Thyroid gland (tissue), 4 donors: ENCODE results near the gene AMN1. TPM values are rescaled to one million over a fixed set of nuclear protein-coding genes. Genes with fewer than 3 reads are reported as not detected.
"Not testable (repeated sequence)": the region's sequence is repeated elsewhere in the genome, so short reads cannot be mapped to it uniquely, and the experiment has no call there.

ENCODE experiments used
- DNase-seq, 2 donors: peaks; one replicate each; pipeline ENCODE4 v3.0.0-alpha.2; 2019
- H3K27ac ChIP-seq, 3 donors: fragments of 200-600 bp; sonication (generic); 1 replicate in 2 of 3; 2 replicates in 1 of 3; pipeline ENCODE4 v1.5.1; 2016 to 2019; ENCODE audit warnings: mild to moderate bottlenecking in 1 of 3, moderate library complexity in 1 of 3
- H3K27me3 ChIP-seq: fragments of 200-600 bp; sonication (generic); one replicate; pipeline ENCODE4 v1.5.1; 2019
- H3K36me3 ChIP-seq, 2 donors: fragments of 200-600 bp; sonication (generic); one replicate each; pipeline ENCODE4 v1.5.1; 2016 to 2019
- H3K4me1 ChIP-seq, 2 donors: fragments of 200-600 bp; sonication (generic); one replicate each; pipeline ENCODE4 v1.5.1; 2017 to 2019
- H3K4me3 ChIP-seq, 3 donors: fragments of 200-600 bp; sonication (generic); replicated peaks in 1 of 3; 1 replicate in 2 of 3; 2 replicates in 1 of 3; pipeline ENCODE4 v1.5.1; 2016; ENCODE audit warnings: mild to moderate bottlenecking in 1 of 3
- H3K9me3 ChIP-seq: fragments of 200-600 bp; sonication (generic); one replicate; pipeline ENCODE4 v1.5.1; 2017
- CTCF ChIP-seq, 6 experiments: fragments of 200-600 bp in 3 of 6; fragments of 450-650 bp in 3 of 6; sonication (generic) in 3 of 6; IDR thresholded peaks; one replicate each; pipeline ENCODE4 v1.5.1; 2016 to 2019; ENCODE audit warnings: antibody characterized with exemption in 6 of 6, mild to moderate bottlenecking in 2 of 6, inconsistent platforms in 1 of 6, moderate library complexity in 1 of 6
- POLR2A ChIP-seq, 2 donors: fragments of 450-650 bp; IDR thresholded peaks; one replicate each; pipeline ENCODE4 v1.6.1; 2017; ENCODE audit warnings: antibody characterized with exemption in 2 of 2, mild to moderate bottlenecking in 2 of 2, moderate library complexity in 1 of 2
- WGBS, 2 donors: methylation state at CpG; one replicate each; pipeline ENCODE4 v1.1.5; 2017; 5-methylcytosine and 5-hydroxymethylcytosine counted together
- intact Hi-C: fragments of 100-400 bp; cut with DNase I; formaldehyde crosslinking; loops from one replicate; pipeline ENCODE4 v1.15.1; 2023
- total RNA-seq, 4 donors: library from RNA; depleted of rRNA; stranded (reverse); fragments of >200 nt; gene quantifications; one replicate each; pipeline ENCODE4 v1.2.3, GENCODE V29; 2016

Gene AMN1
- total RNA-seq, 4 donors from 2014 or later, result 4.8 to 21.0 (median 8.8) TPM

- Histone ChIP-seq H3K36me3 (no peaks in the 10 kb centered on the region), H3K27me3 (no peaks in the 10 kb centered on the region), H3K4me1 (no peaks in the 10 kb centered on the region), H3K27ac (no peak overlapping the region), H3K9me3 (no peaks in the 10 kb centered on the region), H3K4me3 (no peak overlapping the region)
- WGBS, 2 donors, result 96 to 97% methylated on average over 3 of the region's 3 CpGs
- intact Hi-C loops, result no loop called here
- TF ChIP-seq CTCF (IDR thresholded peaks at IDR 0.05), result no peak
- TF ChIP-seq POLR2A (IDR thresholded peaks at IDR 0.05), result no peak
- no peak for DNase-seq
These were observed 14.2 kb downstream of the AMN1 start for GRCh38 chr12:31714406-31715271.

- Histone ChIP-seq H3K9me3 (no peaks in the 10 kb centered on the region), H3K27ac (no peak overlapping the region), H3K4me3 (no peak overlapping the region), H3K27me3 (no peaks in the 10 kb centered on the region), H3K4me1 (no peaks in the 10 kb centered on the region), H3K36me3 (no peaks in the 10 kb centered on the region)
- WGBS, 2 donors, result 86 to 99% methylated on average over 5 of the region's 5 CpGs
- DNase-seq, result no peak
- intact Hi-C loops, result no loop called here
- no peak for TF ChIP-seq POLR2A (IDR thresholded peaks at IDR 0.05)
- TF ChIP-seq CTCF (IDR thresholded peaks at IDR 0.05), result no peak
These were observed 15.9 kb downstream of the AMN1 start for GRCh38 chr12:31712877-31713276.

GRCh38 chr12:31710021-31710818, 18.6 kb downstream of the AMN1 start:
- no peaks in the 10 kb centered on the region for H3K36me3 ChIP-seq
- no peak overlapping the region for H3K27ac ChIP-seq
- no peaks in the 10 kb centered on the region for H3K9me3 ChIP-seq
- WGBS, 2 donors, result 89 to 90% methylated on average over 3 of the region's 3 CpGs
- TF ChIP-seq POLR2A (IDR thresholded peaks at IDR 0.05), result no peak
- no peak for TF ChIP-seq CTCF (IDR thresholded peaks at IDR 0.05)
- intact Hi-C loops, result no loop called here
- DNase-seq, result no peak
- no peaks in the 10 kb centered on the region for H3K27me3 ChIP-seq
- no peaks in the 10 kb centered on the region for H3K4me1 ChIP-seq
- H3K4me3 ChIP-seq, result no peak overlapping the region

DNA sequence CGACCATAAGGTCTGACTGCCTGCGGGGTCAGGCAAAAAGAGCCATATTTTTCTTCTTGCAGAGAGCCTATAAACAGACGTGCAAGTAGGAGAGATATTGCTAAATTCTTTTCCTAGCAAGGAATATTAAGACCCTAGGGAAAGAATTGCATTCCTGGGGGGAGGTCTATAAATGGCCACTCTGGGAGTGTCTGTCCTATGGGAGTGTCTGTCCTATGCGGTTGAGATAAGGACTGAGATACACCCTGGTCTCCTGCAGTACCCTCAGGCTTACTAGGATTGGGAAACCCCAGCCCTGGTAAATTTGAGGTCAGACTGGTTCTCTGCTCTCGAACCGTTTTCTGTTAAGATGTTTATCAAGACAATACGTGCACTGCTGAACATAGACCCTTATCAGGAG, 20.7 kb downstream of the AMN1 start:
- 97 to 98% methylated on average over 7 of the region's 7 CpGs for WGBS, 2 donors
- DNase-seq, H3K27ac ChIP-seq, H3K4me1 ChIP-seq, H3K9me3 ChIP-seq, H3K4me3 ChIP-seq, H3K27me3 ChIP-seq, intact Hi-C loops, H3K36me3 ChIP-seq: not testable (repeated sequence)

- no peaks in the 10 kb centered on the region for H3K27me3 ChIP-seq
- no peak for TF ChIP-seq CTCF (IDR thresholded peaks at IDR 0.05)
- TF ChIP-seq POLR2A (IDR thresholded peaks at IDR 0.05), result no peak
- intact Hi-C loops, result no loop called here
- no peaks in the 10 kb centered on the region for H3K4me1 ChIP-seq
- no peak overlapping the region for H3K4me3 ChIP-seq
- DNase-seq, result no peak
- H3K36me3 ChIP-seq, result no peaks in the 10 kb centered on the region
- WGBS, 2 donors, result 83 to 86% methylated on average over 2 of the region's 2 CpGs
- no peak overlapping the region for H3K27ac ChIP-seq
- H3K9me3 ChIP-seq, result no peaks in the 10 kb centered on the region
These were observed 23.2 kb downstream of the AMN1 start for GRCh38 chr12:31705621-31706020.
